Measurements from ENCODE around the gene KATNBL1. TPM values are rescaled to one million over a fixed set of nuclear protein-coding genes. Genes with fewer than 3 reads are reported as not detected.

The KATNBL1 gene
- total RNA-seq, 3 donors from 2014 or later (not counting 1 experiment from before 2014, with no cell fraction given): 24.0 to 33.8 (median 26.1) TPM

GRCh38 chr15:34217587-34218225 is 7.8 kb upstream of the KATNBL1 start:
- H3K27me3 Mint-ChIP-seq (ENCODE audit: low read depth in 2 of 2): no peaks in the 10 kb centered on the region
- no peak for ATAC-seq
- H3K9me3 Mint-ChIP-seq: no peaks in the 10 kb centered on the region

GRCh38 chr15:34216527-34217270 is 6.8 kb upstream of the KATNBL1 start:
- intact Hi-C loops (cut with micrococcal nuclease): no loop called here
- DNase-seq: no peak
- Mint-ChIP-seq H3K4me1 (no peaks in the 10 kb centered on the region), H3K27me3 (ENCODE audit: low read depth in 2 of 2) (no peaks in the 10 kb centered on the region), H3K27ac (no peak overlapping the region), H3K36me3 (no peaks in the 10 kb centered on the region), H3K4me3 (no peak overlapping the region), H3K9me3 (no peaks in the 10 kb centered on the region)
- no peak overlapping the region for H3K27ac ChIP-seq (ENCODE audit: low read length)
- H3K36me3 ChIP-seq (ENCODE audit: control insufficient read depth, insufficient read depth, low read length): no peaks in the 10 kb centered on the region
- H3K4me3 ChIP-seq (ENCODE audit: low read length): no peak overlapping the region
- no peaks in the 10 kb centered on the region for H3K4me1 ChIP-seq (ENCODE audit: control insufficient read depth, insufficient read depth, low read length)
- ATAC-seq: no peak
- H3K27me3 ChIP-seq (ENCODE audit: control insufficient read depth, insufficient read depth, low read length): no peaks in the 10 kb centered on the region
- no peaks in the 10 kb centered on the region for H3K9me3 ChIP-seq (ENCODE audit: control insufficient read depth, insufficient read depth, low read length)
- no peak for TF ChIP-seq CTCF (IDR thresholded peaks at IDR 0.05)

More at GRCh38 chr15:34217587-34218225, 7.8 kb upstream of the KATNBL1 start:
- intact Hi-C loops (cut with micrococcal nuclease): no loop called here
- no peaks in the 10 kb centered on the region for H3K4me1 Mint-ChIP-seq
- no peak overlapping the region for H3K4me3 Mint-ChIP-seq
- H3K9me3 ChIP-seq (ENCODE audit: control insufficient read depth, insufficient read depth, low read length): no peaks in the 10 kb centered on the region
- WGBS (ENCODE audit: insufficient coverage): 88% methylated on average over 6 of the region's 7 CpGs
- H3K36me3 Mint-ChIP-seq: no peaks in the 10 kb centered on the region
- no peak overlapping the region for H3K27ac Mint-ChIP-seq
- no peak overlapping the region for H3K4me3 ChIP-seq (ENCODE audit: low read length)
- no peaks in the 10 kb centered on the region for H3K36me3 ChIP-seq (ENCODE audit: control insufficient read depth, insufficient read depth, low read length)
- no peak overlapping the region for H3K27ac ChIP-seq (ENCODE audit: low read length)
- no peaks in the 10 kb centered on the region for H3K4me1 ChIP-seq (ENCODE audit: control insufficient read depth, insufficient read depth, low read length)
- H3K27me3 ChIP-seq (ENCODE audit: control insufficient read depth, insufficient read depth, low read length): no peaks in the 10 kb centered on the region
- DNase-seq: no peak
- no peak for TF ChIP-seq CTCF (IDR thresholded peaks at IDR 0.05)

GRCh38 chr15:34214135-34214534 is 4.2 kb upstream of the KATNBL1 start:
- Histone ChIP-seq H3K9me3 (ENCODE audit: control insufficient read depth, insufficient read depth, low read length) (no peaks in the 10 kb centered on the region), H3K27me3 (ENCODE audit: control insufficient read depth, insufficient read depth, low read length) (no peaks in the 10 kb centered on the region), H3K36me3 (ENCODE audit: control insufficient read depth, insufficient read depth, low read length) (no peaks in the 10 kb centered on the region), H3K4me1 (ENCODE audit: control insufficient read depth, insufficient read depth, low read length) (peaks cover 3% of the 10 kb centered on the region), H3K27ac (ENCODE audit: low read length) (no peak overlapping the region), H3K4me3 (ENCODE audit: low read length) (no peak overlapping the region)
- peaks cover 1 to 4% of the 10 kb centered on the region in 2 donors for H3K4me1 Mint-ChIP-seq
- intact Hi-C loops (cut with micrococcal nuclease): no loop called here
- 85% methylated on average over 3 of the region's 3 CpGs for whole genome bisulfite sequencing (ENCODE audit: insufficient coverage)
- H3K4me3 Mint-ChIP-seq: no peak overlapping the region
- no peaks in the 10 kb centered on the region for H3K27me3 Mint-ChIP-seq (ENCODE audit: low read depth in 2 of 2)
- DNase-seq: no peak
- TF ChIP-seq CTCF (IDR thresholded peaks at IDR 0.05): no peak
- H3K36me3 Mint-ChIP-seq: no peaks in the 10 kb centered on the region
- H3K27ac Mint-ChIP-seq: no peak overlapping the region
- no peak for ATAC-seq
- no peaks in the 10 kb centered on the region for H3K9me3 Mint-ChIP-seq

Data from natural killer cell (primary cell).